GM23248 (cell line): ENCODE measurements around the gene CHRM2.

ENCODE experiments used
- EZH2 ChIP-seq: fragments of 200-600 bp; sonication (generic); IDR thresholded peaks from 2 replicates; pipeline ENCODE4 v1.6.1; 2018; ENCODE audit warnings: antibody characterized with exemption, mild to moderate bottlenecking; ENCODE audit not compliant: insufficient read depth, poor library complexity, severe bottlenecking
- EZH2phosphoT487 ChIP-seq: fragments of 200-600 bp; sonication (generic); IDR thresholded peaks from 2 replicates; pipeline ENCODE4 v1.6.1; 2018; ENCODE audit warnings: antibody characterized with exemption, moderate library complexity, mild to moderate bottlenecking, low read depth; ENCODE audit not compliant: insufficient read depth

GRCh38 chr7:136878878-136879277 lies 10.4 kb downstream of the CHRM2 start:
- TF ChIP-seq EZH2phosphoT487 (no peak), EZH2 (no peak)
